OCI-LY1 (cell line): ENCODE measurements around the gene ADK.

Source experiments
- H2AFZ ChIP-seq: fragments of 200-600 bp; sonication (generic), shearing (Covaris generic); 2 replicates; pipeline ENCODE4 v1.6.0; 2014; ENCODE audit warnings: antibody characterized with exemption, mild to moderate bottlenecking, low read length
- H3F3A ChIP-seq: fragments of 200-600 bp; sonication (generic), shearing (Covaris generic); 2 replicates; pipeline ENCODE4 v1.6.0; 2014; ENCODE audit warnings: mild to moderate bottlenecking, antibody characterized with exemption, low read length, moderate library complexity; ENCODE audit not compliant: insufficient read depth
- H3K27ac ChIP-seq: fragments of 200-600 bp; sonication (generic); 2 replicates; pipeline ENCODE4 v1.5.1; 2014; ENCODE audit warnings: low read length, mixed run types, mild to moderate bottlenecking, low read depth; ENCODE audit not compliant: poor library complexity, severe bottlenecking
- H3K27me3 ChIP-seq: fragments of 200-600 bp; sonication (generic); 2 replicates; pipeline ENCODE4 v1.6.0; 2014; ENCODE audit warnings: antibody characterized with exemption, mild to moderate bottlenecking, low read length, moderate library complexity; ENCODE audit not compliant: insufficient read depth
- H3K36me3 ChIP-seq: fragments of 200-600 bp; sonication (generic); 2 replicates; pipeline ENCODE4 v1.6.1; 2014; ENCODE audit warnings: mild to moderate bottlenecking, antibody characterized with exemption, low read length, moderate library complexity, mixed read lengths; ENCODE audit not compliant: insufficient read depth
- H3K4me1 ChIP-seq: fragments of 200-600 bp; sonication (generic); 2 replicates; pipeline ENCODE4 v1.5.1; 2014; ENCODE audit warnings: mild to moderate bottlenecking, low read length, moderate library complexity; ENCODE audit not compliant: insufficient read depth, severe bottlenecking
- H3K4me2 ChIP-seq: fragments of 200-600 bp; sonication (generic), shearing (Covaris generic); 2 replicates; pipeline ENCODE4 v1.6.1; 2014; ENCODE audit warnings: low read length
- H3K4me3 ChIP-seq: fragments of 200-600 bp; sonication (generic); 2 replicates; pipeline ENCODE4 v1.5.1; 2014; ENCODE audit warnings: low read length, low read depth, mild to moderate bottlenecking, mixed read lengths; ENCODE audit not compliant: poor library complexity, severe bottlenecking
- H3K79me2 ChIP-seq: fragments of 200-600 bp; shearing (Covaris generic); 2 replicates; pipeline ENCODE4 v1.6.1; 2016; ENCODE audit warnings: mixed run types, low read length, mixed read lengths; ENCODE audit not compliant: insufficient read depth
- H3K9ac ChIP-seq: fragments of 200-600 bp; sonication (generic), shearing (Covaris generic); 2 replicates; pipeline ENCODE4 v1.6.1; 2014; ENCODE audit warnings: mild to moderate bottlenecking, low read length, mixed read lengths
- H3K9me2 ChIP-seq: fragments of 200-600 bp; sonication (generic), shearing (Covaris generic); 2 replicates; pipeline ENCODE4 v1.6.1; 2014; ENCODE audit warnings: low read depth, mild to moderate bottlenecking, low read length, mixed read lengths
- H3K9me3 ChIP-seq: fragments of 200-600 bp; shearing (Covaris generic); 2 replicates; pipeline ENCODE4 v1.6.1; 2014; ENCODE audit warnings: low read length, mixed read lengths
- H4K20me1 ChIP-seq: fragments of 200-600 bp; sonication (generic), shearing (Covaris generic); 2 replicates; pipeline ENCODE4 v1.6.0; 2016; ENCODE audit warnings: mild to moderate bottlenecking, low read length; ENCODE audit not compliant: insufficient read depth
- CTCF ChIP-seq: fragments of 200-600 bp; sonication (generic), shearing (Covaris generic); IDR thresholded peaks from 2 replicates; pipeline ENCODE4 v1.5.1; 2017; ENCODE audit warnings: mild to moderate bottlenecking, antibody characterized with exemption, low read length, moderate library complexity, mixed read lengths
- EZH2 ChIP-seq: fragments of 200-600 bp; sonication (generic), shearing (Covaris generic); IDR thresholded peaks from 2 replicates; pipeline ENCODE4 v1.8.0; 2017; ENCODE audit warnings: borderline replicate concordance, mixed run types, mild to moderate bottlenecking, antibody characterized with exemption, low read length, moderate library complexity, mixed read lengths

Gene ADK

DNA sequence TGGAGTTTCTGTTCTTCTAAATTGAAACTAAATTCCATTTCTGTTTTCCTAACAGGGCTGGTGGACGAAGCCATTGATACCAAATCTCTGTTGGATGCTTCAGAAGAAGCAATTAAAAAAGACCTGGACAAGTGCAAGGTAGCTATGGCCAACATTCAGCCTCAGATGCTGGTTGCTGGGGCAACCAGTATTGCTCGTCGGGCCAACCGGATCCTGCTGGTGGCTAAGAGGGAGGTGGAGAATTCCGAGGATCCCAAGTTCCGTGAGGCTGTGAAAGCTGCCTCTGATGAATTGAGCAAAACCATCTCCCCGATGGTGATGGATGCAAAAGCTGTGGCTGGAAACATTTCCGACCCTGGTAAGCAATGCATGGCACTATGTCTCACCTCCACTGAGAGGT is 46.0 kb upstream of the ADK start:
- Histone ChIP-seq H3K79me2 (no peaks in the 10 kb centered on the region), H3F3A (no peaks in the 10 kb centered on the region), H3K27ac (no peak overlapping the region), H3K27me3 (no peaks in the 10 kb centered on the region), H2AFZ (no peak overlapping the region), H3K9ac (no peak overlapping the region), H3K36me3 (peaks cover 16% of the 10 kb centered on the region; the same call in 1 of the 2 replicates), H3K9me2 (no peaks in the 10 kb centered on the region), H3K4me3 (no peak overlapping the region), H3K9me3 (no peaks in the 10 kb centered on the region), H4K20me1 (no peaks in the 10 kb centered on the region), H3K4me1 (no peaks in the 10 kb centered on the region), H3K4me2 (no peak overlapping the region)
- TF ChIP-seq CTCF (no peak), EZH2 (no peak)

DNA sequence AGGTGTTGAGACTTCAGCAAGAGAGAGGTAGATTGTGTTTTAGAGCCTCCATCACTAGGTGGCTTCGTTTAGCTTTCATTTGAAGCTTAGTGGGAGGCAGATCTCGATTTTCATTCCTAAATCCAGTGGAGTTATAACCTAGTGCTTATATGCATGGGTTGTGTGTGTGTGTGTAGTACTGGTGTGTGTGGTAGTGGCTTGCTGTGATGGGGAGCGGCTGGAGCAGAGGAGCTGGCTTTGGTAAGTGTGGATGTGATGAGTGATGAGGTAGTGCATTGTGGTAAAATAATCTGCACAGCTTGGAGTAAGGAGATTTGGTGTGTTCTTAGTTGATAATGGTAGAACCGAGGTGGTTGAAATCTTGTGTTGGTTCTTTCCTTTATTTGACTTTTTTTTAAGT is 43.6 kb upstream of the ADK start:
- TF ChIP-seq CTCF (no peak; the same call in 1 of the 2 replicates), EZH2 (no peak)
- H3K79me2 ChIP-seq: no peaks in the 10 kb centered on the region
- no peak overlapping the region for H2AFZ ChIP-seq
- H3K27me3 ChIP-seq: no peaks in the 10 kb centered on the region
- H3K9me3 ChIP-seq: no peaks in the 10 kb centered on the region
- H3K9ac ChIP-seq: no peak overlapping the region
- no peak overlapping the region for H3K4me2 ChIP-seq
- H3K9me2 ChIP-seq: no peaks in the 10 kb centered on the region
- no peaks in the 10 kb centered on the region for H4K20me1 ChIP-seq
- no peaks in the 10 kb centered on the region for H3F3A ChIP-seq
- peaks cover 29% of the 10 kb centered on the region for H3K36me3 ChIP-seq
- no peaks in the 10 kb centered on the region for H3K4me1 ChIP-seq
- no peak overlapping the region for H3K4me3 ChIP-seq
- no peak overlapping the region for H3K27ac ChIP-seq

DNA sequence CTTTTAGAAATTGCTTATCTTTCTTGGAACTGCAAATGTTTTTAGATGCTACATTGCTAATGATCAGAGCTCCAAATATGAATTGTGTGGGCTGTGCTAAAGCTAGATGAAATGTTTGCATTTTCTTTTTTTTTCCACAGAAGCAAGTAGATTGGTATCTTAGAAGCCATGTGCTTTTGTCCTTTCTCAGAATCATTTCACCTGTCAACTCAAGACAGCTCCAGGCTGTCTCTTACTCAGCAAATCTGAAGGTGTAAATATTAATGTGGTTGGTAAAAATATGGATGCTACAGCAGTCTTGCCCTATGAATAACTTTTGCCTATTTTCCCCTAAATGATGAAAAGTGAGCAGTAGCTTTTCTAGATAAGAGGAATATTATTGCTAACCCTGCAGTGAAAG is 41.6 kb upstream of the ADK start:
- Histone ChIP-seq H3F3A (no peaks in the 10 kb centered on the region), H3K79me2 (no peaks in the 10 kb centered on the region), H2AFZ (no peak overlapping the region), H3K9ac (no peak overlapping the region), H3K36me3 (peaks cover 46% of the 10 kb centered on the region), H3K9me3 (no peaks in the 10 kb centered on the region), H3K4me3 (no peak overlapping the region), H3K27me3 (no peaks in the 10 kb centered on the region), H3K4me1 (no peaks in the 10 kb centered on the region), H4K20me1 (no peaks in the 10 kb centered on the region), H3K4me2 (no peak overlapping the region), H3K27ac (no peak overlapping the region), H3K9me2 (no peaks in the 10 kb centered on the region)
- TF ChIP-seq EZH2: no peak
- no peak for TF ChIP-seq CTCF
